DMS 273 (cell line): Measurements from ENCODE around the gene CPT1C.

Source experiments
- DNase-seq: peaks from one replicate; lab custom pipeline; 2025; ENCODE audit not compliant: unreplicated experiment; lab: John Stamatoyannopoulos, UW

Gene CPT1C

GRCh38 chr19:49690656-49691242 lies at the start of gene CPT1C:
TSS of gene CPT1C (plus strand) at chr19:49691116. CDS start at chr19:49692253, 1,137 bp downstream.
- peak; percentile 93 for DNase-seq

- DNase-seq: peak; percentile 100
Observed at GRCh38 chr19:49641688-49642491, 49.0 kb upstream of the CPT1C start, which contains the start of gene SCAF1. TSS of gene SCAF1 (plus strand) at chr19:49642209. CDS start at chr19:49645027, 2,818 bp downstream.

GRCh38 chr19:49642492-49643035 lies 48.4 kb upstream of the CPT1C start:
- peak; percentile 57 for DNase-seq

GRCh38 chr19:49643466-49643865 lies 47.5 kb upstream of the CPT1C start:
- DNase-seq: no peak

- no peak for DNase-seq
Observed at GRCh38 chr19:49645592-49645991, 45.3 kb upstream of the CPT1C start.

- no peak for DNase-seq
Observed at GRCh38 chr19:49645995-49646394, 44.9 kb upstream of the CPT1C start.

GRCh38 chr19:49646586-49646985 lies 44.3 kb upstream of the CPT1C start:
- DNase-seq: no peak

- no peak for DNase-seq
Observed at GRCh38 chr19:49651029-49651819, 39.7 kb upstream of the CPT1C start.

- DNase-seq: no peak
Observed at GRCh38 chr19:49651820-49652550, 38.9 kb upstream of the CPT1C start.

- DNase-seq: no peak
Observed at GRCh38 chr19:49652551-49653465, 38.1 kb upstream of the CPT1C start.

GRCh38 chr19:49653466-49653806 lies 37.5 kb upstream of the CPT1C start:
- no peak for DNase-seq

- DNase-seq: no peak
Observed at GRCh38 chr19:49654581-49654980, 36.3 kb upstream of the CPT1C start.

GRCh38 chr19:49655570-49656455 lies 35.1 kb upstream of the CPT1C start:
- DNase-seq: no peak

GRCh38 chr19:49656456-49657109 lies 34.3 kb upstream of the CPT1C start:
- DNase-seq: no peak

- DNase-seq: no peak
Observed at GRCh38 chr19:49657493-49658138, 33.3 kb upstream of the CPT1C start.

GRCh38 chr19:49658139-49658517 lies 32.8 kb upstream of the CPT1C start:
- no peak for DNase-seq

- DNase-seq: no peak
Observed at GRCh38 chr19:49658566-49659442, 32.1 kb upstream of the CPT1C start.
